Loucy (cell line): ENCODE data around the gene LRRC40.

Source experiments
- EZH2phosphoT487 ChIP-seq: fragments of 200-600 bp; IDR thresholded peaks from 2 replicates; pipeline ENCODE4 v1.6.1; 2018; ENCODE audit warnings: antibody characterized with exemption, mild to moderate bottlenecking, moderate library complexity, borderline replicate concordance
- TF ChIP-seq, protein P1 (sequence below): fragments of 200-600 bp; sonication (generic); conservative IDR thresholded peaks from 2 replicates; pipeline ENCODE4 v1.5.1; 2014; ENCODE audit warnings: mild to moderate bottlenecking, antibody characterized with exemption, low read length

DNA sequence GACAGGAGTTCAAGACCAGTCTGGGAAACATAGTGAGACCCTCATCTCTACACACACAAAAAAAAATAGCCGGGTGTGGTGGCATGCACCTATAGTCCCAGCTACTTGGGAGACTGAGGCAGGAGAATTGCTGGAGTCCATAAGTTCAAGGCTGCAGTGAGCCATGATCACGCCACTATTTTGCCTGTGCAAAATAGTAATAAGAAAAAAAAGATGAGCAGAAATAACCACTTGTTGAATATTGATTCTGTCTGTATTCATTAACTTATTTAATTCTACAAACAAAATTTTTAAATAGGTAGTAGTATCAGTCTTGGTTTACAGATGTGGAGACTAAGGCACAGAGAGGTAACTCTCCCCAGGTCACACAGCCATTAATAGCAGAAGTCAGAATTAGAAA lies 16.9 kb downstream of the LRRC40 start:
- TF ChIP-seq, protein P1, sequence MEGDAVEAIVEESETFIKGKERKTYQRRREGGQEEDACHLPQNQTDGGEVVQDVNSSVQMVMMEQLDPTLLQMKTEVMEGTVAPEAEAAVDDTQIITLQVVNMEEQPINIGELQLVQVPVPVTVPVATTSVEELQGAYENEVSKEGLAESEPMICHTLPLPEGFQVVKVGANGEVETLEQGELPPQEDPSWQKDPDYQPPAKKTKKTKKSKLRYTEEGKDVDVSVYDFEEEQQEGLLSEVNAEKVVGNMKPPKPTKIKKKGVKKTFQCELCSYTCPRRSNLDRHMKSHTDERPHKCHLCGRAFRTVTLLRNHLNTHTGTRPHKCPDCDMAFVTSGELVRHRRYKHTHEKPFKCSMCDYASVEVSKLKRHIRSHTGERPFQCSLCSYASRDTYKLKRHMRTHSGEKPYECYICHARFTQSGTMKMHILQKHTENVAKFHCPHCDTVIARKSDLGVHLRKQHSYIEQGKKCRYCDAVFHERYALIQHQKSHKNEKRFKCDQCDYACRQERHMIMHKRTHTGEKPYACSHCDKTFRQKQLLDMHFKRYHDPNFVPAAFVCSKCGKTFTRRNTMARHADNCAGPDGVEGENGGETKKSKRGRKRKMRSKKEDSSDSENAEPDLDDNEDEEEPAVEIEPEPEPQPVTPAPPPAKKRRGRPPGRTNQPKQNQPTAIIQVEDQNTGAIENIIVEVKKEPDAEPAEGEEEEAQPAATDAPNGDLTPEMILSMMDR, result no peak
- no peak for TF ChIP-seq EZH2phosphoT487
